Kidney epithelial cell (primary cell): ENCODE data around the gene DNER. TPM values are rescaled to one million over a fixed set of nuclear protein-coding genes. Genes with fewer than 3 reads are reported as not detected.

ENCODE experiments used
- DNase-seq: peaks from one replicate; pipeline ENCODE4 v3.0.0-alpha.2; 2010; ENCODE audit warnings: low read depth
- H3K27me3 ChIP-seq: 2 replicates; pipeline ENCODE4 v1.6.0; 2011; ENCODE audit warnings: low read length; ENCODE audit not compliant: control insufficient read depth, insufficient read depth
- H3K36me3 ChIP-seq: 2 replicates; pipeline ENCODE4 v1.5.1; 2011; ENCODE audit warnings: low read length; ENCODE audit not compliant: control insufficient read depth, insufficient read depth
- H3K4me3 ChIP-seq: 2 replicates; pipeline ENCODE4 v1.5.1; 2011; ENCODE audit warnings: low read depth, mild to moderate bottlenecking, control low read depth, low read length
- total RNA-seq: library from RNA; depleted of rRNA; stranded (reverse); fragments of >200 nt; gene quantifications from 2 replicates; pipeline ENCODE4 v1.2.3, GENCODE V29; 2015
- TF ChIP-seq, protein P1 (sequence below): IDR thresholded peaks from 2 replicates; pipeline ENCODE4 v1.5.1; 2011; ENCODE audit warnings: mild to moderate bottlenecking, moderate library complexity, low read length, control low read depth, inconsistent platforms; ENCODE audit not compliant: insufficient read depth, poor library complexity, severe bottlenecking

DNER gene
- total RNA-seq, 1 donor from 2014 or later, result 5.5 TPM

DNA sequence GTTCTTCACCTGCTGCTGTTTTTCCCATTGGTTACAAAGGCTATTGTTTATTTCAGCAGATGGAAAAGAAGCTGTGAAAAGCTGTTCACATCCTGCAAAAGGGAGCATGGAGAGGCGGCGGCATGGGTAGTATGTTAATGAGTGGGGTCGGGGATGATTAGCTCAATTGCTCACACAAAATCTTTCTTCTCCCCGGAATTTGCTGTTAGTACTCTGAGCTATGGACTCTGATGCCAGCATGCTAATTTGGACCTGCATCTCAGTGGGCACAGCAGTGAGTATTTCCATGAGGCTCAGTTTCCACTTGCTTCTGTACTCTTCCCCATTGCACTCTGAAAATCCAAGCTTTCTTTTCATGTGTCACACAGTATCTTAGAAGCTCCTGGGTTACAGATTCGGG is 61.6 kb downstream of the DNER start:
- TF ChIP-seq, protein P1, sequence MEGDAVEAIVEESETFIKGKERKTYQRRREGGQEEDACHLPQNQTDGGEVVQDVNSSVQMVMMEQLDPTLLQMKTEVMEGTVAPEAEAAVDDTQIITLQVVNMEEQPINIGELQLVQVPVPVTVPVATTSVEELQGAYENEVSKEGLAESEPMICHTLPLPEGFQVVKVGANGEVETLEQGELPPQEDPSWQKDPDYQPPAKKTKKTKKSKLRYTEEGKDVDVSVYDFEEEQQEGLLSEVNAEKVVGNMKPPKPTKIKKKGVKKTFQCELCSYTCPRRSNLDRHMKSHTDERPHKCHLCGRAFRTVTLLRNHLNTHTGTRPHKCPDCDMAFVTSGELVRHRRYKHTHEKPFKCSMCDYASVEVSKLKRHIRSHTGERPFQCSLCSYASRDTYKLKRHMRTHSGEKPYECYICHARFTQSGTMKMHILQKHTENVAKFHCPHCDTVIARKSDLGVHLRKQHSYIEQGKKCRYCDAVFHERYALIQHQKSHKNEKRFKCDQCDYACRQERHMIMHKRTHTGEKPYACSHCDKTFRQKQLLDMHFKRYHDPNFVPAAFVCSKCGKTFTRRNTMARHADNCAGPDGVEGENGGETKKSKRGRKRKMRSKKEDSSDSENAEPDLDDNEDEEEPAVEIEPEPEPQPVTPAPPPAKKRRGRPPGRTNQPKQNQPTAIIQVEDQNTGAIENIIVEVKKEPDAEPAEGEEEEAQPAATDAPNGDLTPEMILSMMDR, result no peak
- Histone ChIP-seq H3K4me3 (no peak overlapping the region), H3K36me3 (no peaks in the 10 kb centered on the region), H3K27me3 (no peaks in the 10 kb centered on the region)
- no peak for DNase-seq

DNA sequence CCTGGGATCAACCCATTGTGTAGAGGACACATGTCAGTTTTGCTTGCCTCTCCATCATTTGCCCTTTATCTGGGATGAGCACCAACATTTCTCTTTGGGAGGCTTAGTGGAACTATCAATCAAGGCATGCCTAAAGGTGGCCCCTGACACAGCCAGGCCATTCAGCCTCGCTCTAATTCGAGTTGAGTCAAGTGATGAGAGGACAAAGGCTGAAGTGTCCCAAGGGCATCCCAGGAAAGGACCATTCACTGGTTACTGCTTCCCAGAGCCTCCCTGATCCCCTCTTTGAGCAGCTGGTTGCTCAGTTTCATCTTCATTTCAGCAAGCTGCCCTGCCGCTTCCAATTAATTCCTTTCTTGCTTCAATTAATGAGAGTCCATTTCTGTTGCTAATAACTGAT is 63.5 kb downstream of the DNER start:
- no peaks in the 10 kb centered on the region for H3K36me3 ChIP-seq
- TF ChIP-seq, protein P1, result no peak
- no peaks in the 10 kb centered on the region for H3K27me3 ChIP-seq
- no peak for DNase-seq
- no peak overlapping the region for H3K4me3 ChIP-seq

DNA sequence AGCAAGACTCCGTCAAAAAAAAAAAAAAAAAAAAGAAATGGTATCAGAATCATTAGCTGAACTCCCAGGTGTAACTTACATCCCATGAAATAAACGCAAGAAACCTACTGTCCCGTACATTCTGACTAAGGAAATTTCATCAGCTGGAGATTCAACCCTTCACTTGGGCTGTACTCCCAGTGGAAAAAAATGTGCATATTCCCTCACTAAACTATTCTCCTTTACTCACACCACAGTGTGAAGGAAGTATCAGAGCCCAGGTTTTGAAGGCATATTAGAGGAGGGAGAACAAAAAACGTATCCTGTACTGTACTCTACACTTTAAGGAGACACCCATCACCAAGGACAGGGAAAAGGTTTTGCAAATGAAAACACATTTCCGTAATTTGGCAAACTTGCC is 64.3 kb downstream of the DNER start:
- no peaks in the 10 kb centered on the region for H3K36me3 ChIP-seq
- no peaks in the 10 kb centered on the region for H3K27me3 ChIP-seq
- no peak overlapping the region for H3K4me3 ChIP-seq
- TF ChIP-seq, protein P1, result no peak
- no peak for DNase-seq

DNA sequence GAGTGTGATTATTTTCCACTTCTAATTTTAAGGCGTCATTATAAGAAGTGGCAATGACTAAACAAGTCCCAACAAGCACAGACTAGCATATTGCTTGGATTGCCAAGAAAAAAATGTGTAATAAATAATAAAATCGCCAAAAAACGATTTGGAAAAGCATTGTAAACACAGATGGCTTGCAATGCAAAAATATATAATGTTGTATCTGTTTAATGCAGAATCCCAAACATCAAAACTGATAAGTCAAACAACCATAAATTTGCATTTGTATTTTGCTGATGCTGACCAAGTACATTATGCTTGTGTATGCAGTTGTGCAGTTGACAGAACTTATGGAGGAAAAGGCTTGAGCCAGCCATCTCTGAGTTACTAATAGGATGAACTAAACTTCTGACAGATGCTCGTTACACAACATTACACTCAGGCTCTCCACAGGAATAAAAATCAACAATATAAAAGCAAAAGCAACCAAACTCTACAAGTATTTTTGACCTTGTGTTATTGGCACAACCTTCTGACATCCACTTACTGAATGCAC is 68.1 kb downstream of the DNER start:
- Histone ChIP-seq H3K27me3 (no peaks in the 10 kb centered on the region), H3K36me3 (no peaks in the 10 kb centered on the region), H3K4me3 (no peak overlapping the region)
- no peak for DNase-seq
- TF ChIP-seq, protein P1, result no peak

DNA sequence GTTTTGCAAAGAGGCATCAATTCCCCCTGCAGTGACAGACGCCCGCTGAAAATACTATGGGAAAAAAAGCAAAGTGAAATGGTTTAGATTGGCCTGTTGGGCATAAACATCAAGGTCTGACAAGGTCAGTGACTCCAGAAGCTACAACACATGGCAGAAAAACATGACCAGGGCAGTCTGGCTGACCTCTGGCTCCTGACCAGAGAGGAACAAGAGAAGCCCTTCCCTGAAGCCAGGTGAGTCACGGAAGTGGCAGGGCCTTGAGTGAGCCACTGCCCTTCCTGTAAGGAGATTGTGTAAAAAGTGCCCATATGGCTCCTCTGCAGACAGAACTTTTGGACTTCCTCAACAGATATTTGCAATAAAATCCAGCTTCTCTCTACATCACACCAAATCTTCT is 72.0 kb downstream of the DNER start:
- Histone ChIP-seq H3K4me3 (no peak overlapping the region), H3K36me3 (no peaks in the 10 kb centered on the region), H3K27me3 (no peaks in the 10 kb centered on the region)
- DNase-seq, result no peak
- TF ChIP-seq, protein P1, result no peak

DNA sequence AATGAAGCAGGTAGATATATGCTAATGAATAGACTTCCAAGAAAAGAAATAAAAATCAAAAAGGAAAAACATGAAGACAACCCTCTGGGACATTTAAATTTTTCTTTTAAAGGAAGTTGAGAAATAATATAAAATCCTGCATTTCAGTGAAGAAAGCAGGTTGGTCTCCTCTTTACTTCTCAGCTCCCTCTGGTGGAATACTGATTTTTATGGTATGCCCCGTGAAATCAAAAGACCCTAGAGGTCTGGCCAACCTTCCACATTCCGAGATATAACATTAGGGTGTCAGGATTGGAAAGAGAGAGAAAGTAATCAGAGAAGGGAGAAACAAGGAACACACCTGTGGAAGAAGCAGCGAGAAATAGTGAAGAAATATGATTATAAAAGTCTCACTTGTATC is 72.7 kb downstream of the DNER start:
- Histone ChIP-seq H3K4me3 (no peak overlapping the region), H3K36me3 (no peaks in the 10 kb centered on the region), H3K27me3 (no peaks in the 10 kb centered on the region)
- TF ChIP-seq, protein P1, result peak; percentile 3
- no peak for DNase-seq
